Activated CD4-positive, alpha-beta memory T cell treated with anti-CD3 and anti-CD28 coated beads for 36 hours (primary cell): ENCODE data around the gene ASIC2. TPM values are rescaled to one million over a fixed set of nuclear protein-coding genes. Genes with fewer than 3 reads are reported as not detected.

ENCODE experiments used
- CTCF ChIA-PET: fragments of 350-600 bp; sonication (Branson Sonifier 250); formaldehyde crosslinking; loops from one replicate; lab custom pipeline; 2021; ENCODE audit warnings: antibody characterized with exemption, inconsistent platforms; lab: Charles Lee
- POLR2A ChIA-PET: fragments of 350-600 bp; sonication (Branson Sonifier 250); formaldehyde crosslinking; loops from one replicate; lab custom pipeline; 2021; ENCODE audit warnings: antibody characterized with exemption; lab: Charles Lee
- DNase-seq: peaks from one replicate; pipeline ENCODE4 v3.0.0-alpha.2; 2020
- H3K27ac Mint-ChIP-seq: one replicate; pipeline ENCODE4 v1.8.0; 2021; ENCODE audit warnings: mixed read lengths
- H3K27me3 Mint-ChIP-seq: one replicate; pipeline ENCODE4 v1.8.0; 2021; ENCODE audit warnings: mixed read lengths
- H3K36me3 Mint-ChIP-seq: one replicate; pipeline ENCODE4 v1.8.0; 2021; ENCODE audit warnings: mixed read lengths
- H3K4me1 Mint-ChIP-seq: one replicate; pipeline ENCODE4 v1.8.0; 2021; ENCODE audit warnings: low read depth, mixed read lengths
- H3K4me3 Mint-ChIP-seq: one replicate; pipeline ENCODE4 v1.8.0; 2021; ENCODE audit warnings: mild to moderate bottlenecking, mixed read lengths
- H3K9me3 Mint-ChIP-seq: one replicate; pipeline ENCODE4 v1.8.0; 2021; ENCODE audit warnings: mixed read lengths
- intact Hi-C: fragments of 100-400 bp; cut with micrococcal nuclease; formaldehyde crosslinking; loops from one replicate; pipeline ENCODE4 v1.15.1; 2023
- total RNA-seq, 2 experiments: library from RNA; stranded (reverse); gene quantifications; one replicate each; pipeline ENCODE4 v1.2.3, GENCODE V29; 2021

Gene ASIC2
- total RNA-seq, 2 experiments from 2014 or later: not detected

- no peak for DNase-seq
- Mint-ChIP-seq H3K36me3 (no peaks in the 10 kb centered on the region), H3K4me1 (no peaks in the 10 kb centered on the region), H3K9me3 (no peaks in the 10 kb centered on the region), H3K4me3 (no peak overlapping the region), H3K27ac (no peak overlapping the region), H3K27me3 (peaks cover 13% of the 10 kb centered on the region)
- intact Hi-C loops: no loop called here
- ChIA-PET CTCF (no interaction called here), POLR2A (no interaction called here)
These were observed 12.7 kb downstream of the ASIC2 start for GRCh38 chr17:33280162-33280943.

GRCh38 chr17:33277436-33278100 lies 15.5 kb downstream of the ASIC2 start:
- Mint-ChIP-seq H3K4me1 (no peaks in the 10 kb centered on the region), H3K27ac (no peak overlapping the region), H3K27me3 (peaks cover 13% of the 10 kb centered on the region), H3K9me3 (no peaks in the 10 kb centered on the region), H3K36me3 (no peaks in the 10 kb centered on the region), H3K4me3 (no peak overlapping the region)
- CTCF ChIA-PET: no interaction called here
- DNase-seq: no peak
- POLR2A ChIA-PET: no interaction called here
- intact Hi-C loops: no loop called here

- no peak overlapping the region for H3K27ac Mint-ChIP-seq
- no peak overlapping the region for H3K4me3 Mint-ChIP-seq
- H3K9me3 Mint-ChIP-seq: no peaks in the 10 kb centered on the region
- no peaks in the 10 kb centered on the region for H3K4me1 Mint-ChIP-seq
- H3K27me3 Mint-ChIP-seq: peaks cover 6% of the 10 kb centered on the region
- DNase-seq: no peak
- no peaks in the 10 kb centered on the region for H3K36me3 Mint-ChIP-seq
- CTCF ChIA-PET: no interaction called here
- intact Hi-C loops: no loop called here
- POLR2A ChIA-PET: no interaction called here
These were observed 19.2 kb downstream of the ASIC2 start for GRCh38 chr17:33273743-33274410.

- no peaks in the 10 kb centered on the region for H3K36me3 Mint-ChIP-seq
- no peak overlapping the region for H3K27ac Mint-ChIP-seq
- intact Hi-C loops: no loop called here
- no peaks in the 10 kb centered on the region for H3K4me1 Mint-ChIP-seq
- no peak for DNase-seq
- no peaks in the 10 kb centered on the region for H3K9me3 Mint-ChIP-seq
- no peak overlapping the region for H3K4me3 Mint-ChIP-seq
- H3K27me3 Mint-ChIP-seq: peaks cover 1% of the 10 kb centered on the region
- POLR2A ChIA-PET: no interaction called here
- CTCF ChIA-PET: no interaction called here
These were observed 19.8 kb downstream of the ASIC2 start for GRCh38 chr17:33273271-33273670.

GRCh38 chr17:33272438-33272837 lies 20.7 kb downstream of the ASIC2 start:
- H3K27ac Mint-ChIP-seq: no peak overlapping the region
- no peaks in the 10 kb centered on the region for H3K36me3 Mint-ChIP-seq
- no peak for DNase-seq
- no peaks in the 10 kb centered on the region for H3K4me1 Mint-ChIP-seq
- no peaks in the 10 kb centered on the region for H3K27me3 Mint-ChIP-seq
- no peaks in the 10 kb centered on the region for H3K9me3 Mint-ChIP-seq
- POLR2A ChIA-PET: no interaction called here
- intact Hi-C loops: no loop called here
- no peak overlapping the region for H3K4me3 Mint-ChIP-seq
- CTCF ChIA-PET: no interaction called here

GRCh38 chr17:33269337-33270060 lies 23.6 kb downstream of the ASIC2 start:
- intact Hi-C loops: no loop called here

GRCh38 chr17:33267851-33268548 lies 25.1 kb downstream of the ASIC2 start:
- no peak overlapping the region for H3K4me3 Mint-ChIP-seq
- no peaks in the 10 kb centered on the region for H3K9me3 Mint-ChIP-seq
- no peaks in the 10 kb centered on the region for H3K27me3 Mint-ChIP-seq
- no peaks in the 10 kb centered on the region for H3K36me3 Mint-ChIP-seq
- no peaks in the 10 kb centered on the region for H3K4me1 Mint-ChIP-seq
- ChIA-PET CTCF (no interaction called here), POLR2A (no interaction called here)
- intact Hi-C loops: no loop called here
- H3K27ac Mint-ChIP-seq: no peak overlapping the region
- no peak for DNase-seq

More at GRCh38 chr17:33269337-33270060, 23.6 kb downstream of the ASIC2 start:
- Mint-ChIP-seq H3K36me3 (no peaks in the 10 kb centered on the region), H3K4me1 (no peaks in the 10 kb centered on the region), H3K27me3 (no peaks in the 10 kb centered on the region), H3K4me3 (no peak overlapping the region), H3K9me3 (no peaks in the 10 kb centered on the region), H3K27ac (no peak overlapping the region)
- DNase-seq: no peak
- ChIA-PET POLR2A (no interaction called here), CTCF (no interaction called here)

GRCh38 chr17:33267271-33267790 lies 25.8 kb downstream of the ASIC2 start:
- DNase-seq: no peak
- ChIA-PET CTCF (no interaction called here), POLR2A (no interaction called here)
- no peak overlapping the region for H3K27ac Mint-ChIP-seq
- no peaks in the 10 kb centered on the region for H3K27me3 Mint-ChIP-seq
- H3K36me3 Mint-ChIP-seq: no peaks in the 10 kb centered on the region
- no peaks in the 10 kb centered on the region for H3K4me1 Mint-ChIP-seq
- no peak overlapping the region for H3K4me3 Mint-ChIP-seq
- no peaks in the 10 kb centered on the region for H3K9me3 Mint-ChIP-seq
- intact Hi-C loops: no loop called here

GRCh38 chr17:33266611-33267010 lies 26.5 kb downstream of the ASIC2 start:
- intact Hi-C loops: no loop called here
- ChIA-PET POLR2A (no interaction called here), CTCF (no interaction called here)
- Mint-ChIP-seq H3K36me3 (no peaks in the 10 kb centered on the region), H3K27ac (no peak overlapping the region), H3K9me3 (no peaks in the 10 kb centered on the region), H3K27me3 (no peaks in the 10 kb centered on the region), H3K4me1 (no peaks in the 10 kb centered on the region), H3K4me3 (no peak overlapping the region)
- DNase-seq: no peak

GRCh38 chr17:33266116-33266515 lies 27.0 kb downstream of the ASIC2 start:
- Mint-ChIP-seq H3K36me3 (no peaks in the 10 kb centered on the region), H3K27ac (no peak overlapping the region), H3K9me3 (no peaks in the 10 kb centered on the region), H3K27me3 (no peaks in the 10 kb centered on the region), H3K4me3 (no peak overlapping the region), H3K4me1 (no peaks in the 10 kb centered on the region)
- DNase-seq: no peak
- POLR2A ChIA-PET: no interaction called here
- intact Hi-C loops: no loop called here
- CTCF ChIA-PET: no interaction called here

GRCh38 chr17:33263396-33263795 lies 29.7 kb downstream of the ASIC2 start:
- H3K27me3 Mint-ChIP-seq: no peaks in the 10 kb centered on the region

More at GRCh38 chr17:33263396-33263795, 29.7 kb downstream of the ASIC2 start:
- Mint-ChIP-seq H3K4me3 (no peak overlapping the region), H3K27ac (no peak overlapping the region), H3K9me3 (no peaks in the 10 kb centered on the region), H3K36me3 (no peaks in the 10 kb centered on the region), H3K4me1 (no peaks in the 10 kb centered on the region)
- no peak for DNase-seq
- ChIA-PET POLR2A (no interaction called here), CTCF (no interaction called here)
- intact Hi-C loops: no loop called here
